Superior temporal gyrus (tissue), 1 donor: ENCODE results near the gene ZNRF4.

Experiments
- DNase-seq: peaks from one replicate; pipeline ENCODE4 v3.0.0-alpha.2; 2016; ENCODE audit errors: extremely low spot score

ZNRF4 gene

GRCh38 chr19:5504114-5504513 lies 48.9 kb downstream of the ZNRF4 start:
- no peak for DNase-seq
